ENCODE results near the gene RNF207.

RNF207 gene

DNA sequence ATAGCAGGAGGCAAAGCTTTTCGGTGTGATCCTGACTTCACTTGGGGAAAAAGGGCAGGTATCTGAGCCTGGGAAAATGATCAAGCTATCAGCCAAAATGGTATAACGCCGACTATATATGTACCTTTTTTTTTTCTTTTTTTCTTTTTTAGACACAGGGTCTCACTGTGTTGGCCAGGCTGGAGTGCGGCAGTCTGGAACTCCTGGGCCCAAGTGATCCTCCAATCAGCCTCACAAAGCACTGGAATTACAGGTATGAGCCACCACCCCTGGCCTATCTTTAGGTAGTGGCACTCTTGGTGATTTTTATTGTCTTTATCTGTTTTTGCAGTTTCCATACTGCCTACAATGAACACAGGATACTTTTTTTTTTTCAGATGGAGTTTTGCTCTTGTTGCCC, 31.2 kb downstream of the RNF207 start:
- H3K4me2 ChIP-seq, result no peak overlapping the region; a peak in 1 of 22 replicates
- H3K27me3 ChIP-seq, result peaks cover 23 to 32% (median 28%) of the 10 kb centered on the region in 11 experiments
- H4K20me1 ChIP-seq, result peaks cover 0 to 35% (median 14%) of the 10 kb centered on the region in 11 experiments; a peak in 15 of 22 replicates
- H3K27ac ChIP-seq, result no peak overlapping the region
- peaks cover 37 to 71% (median 62%) of the 10 kb centered on the region in 10 experiments for H3K4me1 ChIP-seq
- H3K4me3 ChIP-seq, result no peak overlapping the region
- H3K36me3 ChIP-seq, result peaks cover 20 to 26% (median 24%) of the 10 kb centered on the region in 11 experiments
- peaks cover 0 to 8% (median 0%) of the 10 kb centered on the region in 11 experiments; a peak in 2 of 22 replicates for H3K9me3 ChIP-seq (replicated peaks in 1 of 11)
- peak overlapping the region in 1 of 11 experiments; percentile 39; a peak in 1 of 22 replicates for H3K9ac ChIP-seq
- no peak for TF ChIP-seq Cebpa-rat (IDR thresholded peaks at IDR 0.05)

GRCh38 chr1:6239213-6239752, 33.4 kb downstream of the RNF207 start:
- H3K9me3 ChIP-seq (replicated peaks in 1 of 11), result peaks cover 0 to 8% (median 0%) of the 10 kb centered on the region in 11 experiments; a peak in 2 of 22 replicates
- H3K27ac ChIP-seq, result peak overlapping the region in 2 of 11 experiments; percentile 19 to 49; a peak in 4 of 22 replicates
- peaks cover 45 to 54% (median 50%) of the 10 kb centered on the region in 11 experiments for H3K27me3 ChIP-seq
- peaks cover 0 to 4% (median 3%) of the 10 kb centered on the region in 11 experiments; a peak in 7 of 22 replicates for H3K36me3 ChIP-seq
- TF ChIP-seq Cebpa-rat (IDR thresholded peaks at IDR 0.05), result no peak
- peak overlapping the region in 4 of 11 experiments; percentile 6 to 54 (median 34); a peak in 9 of 22 replicates for H3K9ac ChIP-seq
- H4K20me1 ChIP-seq, result peaks cover 0 to 48% (median 17%) of the 10 kb centered on the region in 11 experiments; a peak in 17 of 22 replicates
- peaks cover 38 to 86% (median 76%) of the 10 kb centered on the region in 10 experiments for H3K4me1 ChIP-seq
- H3K4me2 ChIP-seq, result peak overlapping the region; percentile 9 to 95 (median 91); a peak in 21 of 22 replicates
- no peak overlapping the region for H3K4me3 ChIP-seq

GRCh38 chr1:6239950-6240768, 34.2 kb downstream of the RNF207 start:
- Histone ChIP-seq H3K4me1 (peaks cover 30 to 83% (median 72%) of the 10 kb centered on the region in 10 experiments), H3K4me2 (peak overlapping the region; percentile 12 to 95 (median 92); a peak in 20 of 22 replicates), H3K27me3 (peaks cover 51 to 60% (median 56%) of the 10 kb centered on the region in 11 experiments), H3K9me3 (replicated peaks in 1 of 11) (peaks cover 0 to 8% (median 0%) of the 10 kb centered on the region in 11 experiments; a peak in 2 of 22 replicates), H3K4me3 (no peak overlapping the region), H3K36me3 (no peaks in the 10 kb centered on the region), H3K9ac (peak overlapping the region in 4 of 11 experiments; percentile 26 to 61 (median 43); a peak in 5 of 22 replicates), H4K20me1 (peaks cover 0 to 47% (median 15%) of the 10 kb centered on the region in 11 experiments; a peak in 16 of 22 replicates), H3K27ac (peak overlapping the region in 6 of 11 experiments; percentile 7 to 51 (median 48); a peak in 9 of 22 replicates)
- peak in 6 of 11 experiments; percentile 22 to 53 (median 42); a peak in 6 of 22 replicates for TF ChIP-seq Cebpa-rat (IDR thresholded peaks at IDR 0.05)

DNA sequence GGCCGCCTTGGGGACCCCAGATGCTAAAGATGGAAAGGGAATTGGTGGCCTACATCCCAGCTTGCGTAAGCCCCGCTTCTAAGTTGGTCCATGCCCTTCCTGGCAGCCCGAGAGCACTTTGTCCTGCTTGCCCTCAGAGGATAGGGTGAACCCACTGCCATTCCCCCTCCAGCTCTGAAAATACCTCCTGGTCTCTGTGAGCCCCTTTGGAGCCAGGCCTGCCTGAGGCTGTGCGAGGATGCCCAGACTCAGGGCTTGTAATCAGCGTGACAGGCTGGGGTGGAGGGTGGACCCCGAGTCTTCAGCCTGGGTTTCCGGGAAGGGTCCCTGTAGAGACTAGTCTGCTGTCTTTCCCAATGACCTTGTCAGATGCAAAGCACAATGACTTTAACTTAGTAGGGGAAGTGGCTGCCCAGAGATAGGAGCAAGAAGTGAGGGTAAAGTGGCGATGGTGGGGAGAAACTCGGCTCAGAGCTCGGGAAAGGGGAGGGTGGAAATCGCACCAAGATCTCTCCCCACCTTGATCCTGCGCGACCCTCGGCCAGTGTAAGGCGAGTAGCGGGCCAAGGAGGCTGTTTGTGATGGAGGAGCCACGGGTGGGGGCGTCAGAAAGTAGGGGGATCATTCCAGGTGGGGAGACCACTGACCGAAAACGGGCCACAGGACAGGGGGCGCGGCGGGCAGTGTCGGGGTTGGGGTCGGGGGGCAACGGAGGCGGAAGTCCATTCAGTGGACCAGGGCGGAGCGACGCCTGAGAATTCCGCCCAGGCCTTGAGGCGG, 35.4 kb downstream of the RNF207 start:
- Histone ChIP-seq H3K4me3 (peak overlapping the region in 9 of 10 experiments; percentile 47 to 63 (median 54); a peak in 18 of 20 replicates), H3K4me1 (peaks cover 38 to 91% (median 81%) of the 10 kb centered on the region in 10 experiments), H3K9ac (peak overlapping the region in 6 of 11 experiments; percentile 24 to 66 (median 55); a peak in 11 of 22 replicates)

GRCh38 chr1:6241887-6242740, 36.2 kb downstream of the RNF207 start:
- TF ChIP-seq Cebpa-rat (IDR thresholded peaks at IDR 0.05), result no peak
- Histone ChIP-seq H4K20me1 (peaks cover 0 to 67% (median 30%) of the 10 kb centered on the region in 11 experiments; a peak in 19 of 22 replicates), H3K36me3 (no peaks in the 10 kb centered on the region), H3K9me3 (replicated peaks in 1 of 11) (peaks cover 0 to 3% (median 0%) of the 10 kb centered on the region in 11 experiments; a peak in 2 of 22 replicates), H3K4me3 (peak overlapping the region; percentile 44 to 63 (median 54)), H3K27ac (peak overlapping the region in 3 of 11 experiments; percentile 21 to 59 (median 30); a peak in 3 of 22 replicates), H3K9ac (peak overlapping the region in 7 of 11 experiments; percentile 11 to 66 (median 54); a peak in 11 of 22 replicates), H3K4me1 (peaks cover 41 to 95% (median 86%) of the 10 kb centered on the region in 10 experiments), H3K4me2 (peak overlapping the region; percentile 89 to 99 (median 93)), H3K27me3 (peaks cover 65 to 76% (median 71%) of the 10 kb centered on the region in 11 experiments)

More for the DNA sequence above, 35.4 kb downstream of the RNF207 start:
- Histone ChIP-seq H4K20me1 (peaks cover 0 to 59% (median 23%) of the 10 kb centered on the region in 11 experiments; a peak in 19 of 22 replicates), H3K27me3 (peaks cover 62 to 71% (median 68%) of the 10 kb centered on the region in 11 experiments), H3K9me3 (replicated peaks in 1 of 11) (peaks cover 0 to 8% (median 0%) of the 10 kb centered on the region in 11 experiments; a peak in 2 of 22 replicates), H3K4me2 (peak overlapping the region; percentile 89 to 99 (median 93)), H3K36me3 (no peaks in the 10 kb centered on the region), H3K27ac (peak overlapping the region in 6 of 11 experiments; percentile 24 to 59 (median 38); a peak in 9 of 22 replicates)
- no peak for TF ChIP-seq Cebpa-rat (IDR thresholded peaks at IDR 0.05)

DNA sequence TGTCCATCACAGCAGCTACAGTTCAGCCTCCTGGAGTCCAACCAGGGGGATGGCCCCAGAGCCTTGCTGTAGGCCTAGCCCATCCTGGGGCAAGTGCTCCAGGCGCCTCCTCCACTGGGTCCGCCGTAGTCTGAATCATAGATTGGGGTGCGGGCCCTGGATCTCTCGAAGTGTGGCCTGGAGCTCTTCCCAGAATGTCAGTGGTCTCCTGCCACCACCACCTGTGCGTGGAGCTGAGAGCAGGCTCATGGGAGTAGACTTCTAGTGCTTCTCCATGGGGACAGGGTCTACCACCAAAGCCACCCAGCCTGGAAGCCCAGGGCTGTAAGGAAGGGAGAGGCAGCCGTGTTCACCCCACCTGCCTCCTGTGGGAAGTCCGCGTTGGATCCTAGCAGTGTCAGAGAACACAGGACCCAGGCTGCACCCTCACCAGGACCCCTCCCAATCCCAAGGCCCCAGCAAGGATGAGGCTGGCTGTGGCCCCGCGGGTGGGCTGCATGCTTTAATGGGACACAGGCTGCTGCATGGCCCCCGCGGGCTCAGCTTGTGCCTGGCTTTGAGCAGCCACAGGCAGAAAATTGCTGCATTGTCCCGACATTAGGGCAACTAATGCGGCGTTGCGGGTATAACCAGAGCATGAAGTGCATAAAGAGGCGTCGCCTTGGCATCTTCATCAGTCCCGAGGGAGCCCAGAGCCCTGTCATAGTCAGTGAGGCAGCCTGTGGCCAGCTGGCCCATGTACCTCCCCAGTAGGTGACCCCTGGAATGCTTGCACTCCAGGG, 37.3 kb downstream of the RNF207 start:
- Histone ChIP-seq H3K9me3 (replicated peaks in 1 of 11) (no peaks in the 10 kb centered on the region), H3K36me3 (no peaks in the 10 kb centered on the region), H3K9ac (0 out of 22 replicates have a peak overlapping the region, but pooled peaks of 1 of the 11 experiments have one; percentile 18), H3K4me3 (no peak overlapping the region), H3K4me2 (peak overlapping the region in 8 of 11 experiments; percentile 42 to 95 (median 90); a peak in 16 of 22 replicates), H4K20me1 (peaks cover 0 to 78% (median 41%) of the 10 kb centered on the region in 11 experiments; a peak in 19 of 22 replicates), H3K27ac (no peak overlapping the region), H3K4me1 (peaks cover 41 to 97% (median 82%) of the 10 kb centered on the region in 10 experiments), H3K27me3 (peaks cover 69 to 88% (median 78%) of the 10 kb centered on the region in 11 experiments)
- no peak for TF ChIP-seq Cebpa-rat (IDR thresholded peaks at IDR 0.05)
